ENCODE measurements around the gene AHI1.

GRCh38 chr6:135478626-135479025, 18.9 kb downstream of the AHI1 start:
- TF ChIP-seq CTCF (conservative IDR thresholded peaks at IDR 0.05 in 1 of 2, IDR thresholded peaks at IDR 0.05 in 1 of 2; ENCODE audit: extremely low read depth in 1 of 2, insufficient read depth in 1 of 2, low read depth in 1 of 2, low read length in 2 of 2) (no peak), EZH2 (IDR thresholded peaks at IDR 0.05; ENCODE audit: borderline replicate concordance, low read length) (no peak)

All from mammary epithelial cell (primary cell).